Tongue (tissue), 2 donors: Measurements from ENCODE around the gene KIAA1671. TPM values are rescaled to one million over a fixed set of nuclear protein-coding genes. Genes with fewer than 3 reads are reported as not detected.
A peak's percentile ranks its signal among the peaks of the same experiment; 100 is the strongest.
"Not testable (repeated sequence)": the region's sequence is repeated elsewhere in the genome, so short reads cannot be mapped to it uniquely, and the experiment has no call there.

Source experiments
- DNase-seq: peaks from one replicate; pipeline ENCODE4 v3.0.0-alpha.2; 2015
- total RNA-seq: library from RNA; depleted of rRNA; stranded (reverse); fragments of >200 nt; gene quantifications from one replicate; pipeline ENCODE4 v1.2.3, GENCODE V29; 2014

KIAA1671 gene
- total RNA-seq, 1 donor from 2014 or later: 31.7 TPM

GRCh38 chr22:25174888-25175411 lies 222.4 kb downstream of the KIAA1671 start:
- no peak for DNase-seq

GRCh38 chr22:25176175-25176574 lies 223.7 kb downstream of the KIAA1671 start:
- no peak for DNase-seq

GRCh38 chr22:25176799-25177198 lies 224.3 kb downstream of the KIAA1671 start:
- no peak for DNase-seq

- DNase-seq: no peak
Measured at GRCh38 chr22:25177226-25177625, 224.7 kb downstream of the KIAA1671 start.

GRCh38 chr22:25177895-25178294 lies 225.4 kb downstream of the KIAA1671 start:
- no peak for DNase-seq

GRCh38 chr22:25178348-25178747 lies 225.8 kb downstream of the KIAA1671 start:
- not testable (repeated sequence) for DNase-seq

GRCh38 chr22:25178869-25179631 lies 226.5 kb downstream of the KIAA1671 start:
- DNase-seq: peak; percentile 44

- no peak for DNase-seq
Measured at GRCh38 chr22:25182131-25183110, 229.9 kb downstream of the KIAA1671 start.

- no peak for DNase-seq
Measured at GRCh38 chr22:25183949-25184619, 231.6 kb downstream of the KIAA1671 start.

- DNase-seq: no peak
Measured at GRCh38 chr22:25186140-25186539, 233.6 kb downstream of the KIAA1671 start.

GRCh38 chr22:25187469-25187868 lies 235.0 kb downstream of the KIAA1671 start:
- DNase-seq: no peak

- DNase-seq: no peak
Measured at GRCh38 chr22:25192406-25192805, 239.9 kb downstream of the KIAA1671 start.

GRCh38 chr22:25193130-25193529 lies 240.6 kb downstream of the KIAA1671 start:
- DNase-seq: no peak

GRCh38 chr22:25193548-25193947 lies 241.0 kb downstream of the KIAA1671 start:
- peak; percentile 35 for DNase-seq

- no peak for DNase-seq
Measured at GRCh38 chr22:25196326-25196725, 243.8 kb downstream of the KIAA1671 start.

GRCh38 chr22:25197340-25197739 lies 244.8 kb downstream of the KIAA1671 start:
- DNase-seq: no peak

- DNase-seq: no peak
Measured at GRCh38 chr22:25199731-25200520, 247.4 kb downstream of the KIAA1671 start, which contains the start of gene CRYBB3. CRYBB3 (plus strand) TSS chr22:25199858; CDS start chr22:25201397, 1,539 bp downstream.

- DNase-seq: no peak
Measured at GRCh38 chr22:25200967-25201366, 248.5 kb downstream of the KIAA1671 start.

- DNase-seq: no peak
Measured at GRCh38 chr22:25201557-25202273, 249.2 kb downstream of the KIAA1671 start.

- DNase-seq: peak; percentile 80
Measured at GRCh38 chr22:25202290-25202921, 249.9 kb downstream of the KIAA1671 start.
